ENCODE measurements around the gene PRKCQ.
"Not testable (repeated sequence)": the region's sequence is repeated elsewhere in the genome, so short reads cannot be mapped to it uniquely, and the experiment has no call there.

The PRKCQ gene

DNA sequence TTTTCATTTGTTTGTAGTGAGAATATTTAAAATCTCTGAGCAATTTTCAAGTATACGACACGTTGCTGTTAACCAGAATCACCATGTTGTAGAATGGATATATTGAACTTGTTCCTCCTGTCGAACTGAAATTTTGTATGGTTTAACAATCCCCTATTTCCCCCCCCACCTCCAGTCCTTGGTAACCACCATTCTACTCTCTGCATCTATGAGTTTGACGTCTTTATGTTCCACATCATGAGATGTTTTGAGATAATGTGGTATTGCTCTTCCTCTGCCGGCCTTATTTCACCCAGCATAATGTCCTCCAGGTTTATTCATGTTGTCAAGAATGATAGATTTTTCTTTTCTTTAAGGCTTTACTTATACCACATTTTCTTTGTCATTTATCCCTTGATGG is 17.4 kb upstream of the PRKCQ start:
- in situ Hi-C loops (cut with HindIII; ENCODE audit: low sequenced_read_pairs): no loop called here

DNA sequence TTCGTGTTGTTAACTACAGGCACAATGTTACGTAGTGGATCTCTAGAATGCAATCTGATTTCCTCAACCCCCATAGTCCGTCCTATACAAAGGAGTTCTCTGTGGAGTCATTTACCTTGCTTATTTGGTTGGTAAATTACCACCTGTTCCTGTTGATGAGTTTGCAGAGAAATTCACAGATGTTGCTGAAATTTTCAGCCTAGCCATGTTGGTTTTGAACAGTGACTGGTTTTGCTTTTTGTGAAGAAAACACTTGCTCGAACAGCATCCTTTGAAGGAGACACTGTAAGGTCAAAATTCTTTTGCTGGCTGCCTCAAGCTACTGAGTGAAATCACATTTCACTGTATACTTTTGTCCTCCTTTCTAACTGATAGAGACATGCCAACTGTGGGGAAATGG is 15.4 kb upstream of the PRKCQ start:
- in situ Hi-C loops (cut with HindIII; ENCODE audit: low sequenced_read_pairs): no loop called here

DNA sequence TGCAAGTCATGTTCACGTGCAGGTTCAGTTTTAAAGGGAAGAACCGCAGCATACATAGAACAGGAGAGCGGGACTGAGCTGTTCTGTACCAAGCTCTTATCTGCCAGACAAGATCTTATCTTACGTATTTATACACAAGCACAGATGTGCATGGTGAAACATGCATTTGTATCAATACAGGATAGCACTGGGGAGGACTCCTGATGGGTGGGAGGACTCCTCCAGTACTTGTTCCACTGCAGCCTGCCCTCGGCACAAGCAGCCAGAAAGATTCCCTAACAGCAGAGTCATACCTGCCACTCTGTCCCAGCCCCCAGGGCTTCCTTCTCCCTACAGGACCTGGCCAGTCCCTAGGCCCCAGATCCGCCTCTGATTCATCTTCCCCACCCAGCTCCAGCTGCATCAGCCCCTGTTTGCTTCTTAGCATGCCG is 13.2 kb upstream of the PRKCQ start:
- in situ Hi-C loops (cut with HindIII; ENCODE audit: low sequenced_read_pairs): no loop called here

DNA sequence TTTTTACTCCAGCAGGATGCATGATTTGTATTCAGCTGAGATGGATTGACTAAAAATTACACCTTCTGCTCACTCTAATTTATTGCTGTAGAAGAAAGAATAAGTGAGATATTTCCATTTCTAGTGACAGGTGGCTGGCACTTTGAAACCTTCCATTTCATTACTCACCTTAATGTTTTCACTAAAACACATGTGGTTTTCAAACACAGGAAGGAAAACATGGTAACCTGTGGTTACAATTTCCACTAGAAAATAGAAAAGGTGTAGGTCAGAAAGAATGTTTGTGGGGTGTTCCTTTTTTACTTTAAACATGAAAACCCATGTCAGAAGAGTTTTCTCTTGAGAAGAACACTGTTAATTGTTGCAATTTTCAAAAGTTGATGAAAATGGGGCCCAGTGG is 12.0 kb upstream of the PRKCQ start:
- in situ Hi-C loops (cut with HindIII; ENCODE audit: low sequenced_read_pairs): no loop called here

DNA sequence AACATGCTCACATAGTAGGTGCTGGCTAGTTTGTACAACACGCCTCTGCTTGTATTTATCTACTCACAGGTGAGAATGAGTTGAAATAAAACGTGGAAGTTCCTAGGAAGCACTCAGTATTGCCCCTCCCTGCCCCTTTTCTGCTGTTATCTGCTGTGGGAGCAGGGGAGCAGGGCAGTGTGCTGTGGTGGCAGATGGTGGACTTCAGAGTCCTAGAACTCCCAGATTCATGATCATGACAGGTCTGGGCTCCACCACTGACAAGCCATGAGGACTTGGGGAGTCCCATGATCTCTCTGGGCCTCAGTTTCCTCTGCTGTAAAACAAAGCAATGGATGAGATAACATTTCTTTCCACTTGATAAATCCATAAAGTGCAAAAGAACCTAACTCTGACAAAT is 11.6 kb upstream of the PRKCQ start:
- in situ Hi-C loops (cut with HindIII; ENCODE audit: low sequenced_read_pairs): no loop called here

DNA sequence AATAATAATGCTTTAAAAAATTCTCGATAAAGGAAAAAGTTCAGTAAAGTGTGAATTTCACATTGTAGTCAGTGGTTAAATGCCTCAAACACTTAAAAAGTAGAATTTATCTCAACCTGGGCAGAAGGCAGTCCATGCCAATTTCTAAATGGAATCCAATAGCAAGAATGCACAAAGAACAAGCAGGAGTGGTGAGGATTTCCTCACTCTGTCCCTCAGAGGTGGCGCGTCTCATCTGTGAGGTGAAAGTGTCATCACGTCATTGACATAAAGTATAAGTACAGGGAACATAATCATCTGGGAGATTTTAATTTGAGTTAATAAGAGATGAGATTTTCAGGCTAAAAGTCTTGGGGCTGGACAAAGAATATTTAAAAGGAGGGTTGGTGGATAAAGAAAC is 10.0 kb upstream of the PRKCQ start:
- in situ Hi-C loops (cut with HindIII; ENCODE audit: low sequenced_read_pairs): no loop called here

DNA sequence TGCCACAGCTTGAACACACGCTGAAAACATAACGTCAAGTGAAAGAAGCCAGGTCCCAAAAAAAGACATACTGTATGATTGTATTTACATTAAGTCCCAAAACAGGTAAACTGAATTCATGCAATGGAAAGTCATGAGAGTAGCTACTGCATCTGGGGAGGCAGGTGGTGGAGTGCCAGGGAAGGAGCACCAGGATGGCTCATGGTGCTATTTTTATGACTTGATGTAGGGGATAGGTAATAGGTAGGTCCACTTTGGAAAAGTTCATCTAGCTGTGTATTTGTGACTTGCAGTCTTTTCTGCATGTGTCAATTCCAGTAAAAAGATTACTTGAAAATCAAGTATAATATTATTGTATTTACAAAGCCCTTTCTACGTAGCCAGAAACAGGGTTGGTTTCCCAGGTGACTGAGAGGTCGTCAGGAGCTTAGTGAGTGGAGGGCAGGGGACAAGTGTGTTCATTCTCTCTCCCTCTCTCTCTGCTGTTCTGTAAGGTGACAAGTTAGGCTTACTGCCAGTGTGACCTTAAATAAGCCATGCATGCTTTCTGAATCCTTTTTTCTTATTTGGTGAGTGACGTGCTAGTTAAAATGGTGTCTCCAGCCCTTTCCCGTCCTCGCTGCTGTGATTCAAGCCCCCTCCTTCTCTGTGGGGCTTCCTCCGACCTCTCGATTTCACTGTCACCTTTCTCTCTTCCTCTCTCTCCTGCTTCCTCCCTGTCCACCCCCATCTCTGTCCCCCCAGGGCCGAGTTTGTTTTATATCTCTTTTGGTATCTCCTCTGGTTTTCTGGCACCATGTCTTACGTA is 9.4 kb upstream of the PRKCQ start:
- in situ Hi-C loops (cut with HindIII; ENCODE audit: low sequenced_read_pairs): no loop called here

DNA sequence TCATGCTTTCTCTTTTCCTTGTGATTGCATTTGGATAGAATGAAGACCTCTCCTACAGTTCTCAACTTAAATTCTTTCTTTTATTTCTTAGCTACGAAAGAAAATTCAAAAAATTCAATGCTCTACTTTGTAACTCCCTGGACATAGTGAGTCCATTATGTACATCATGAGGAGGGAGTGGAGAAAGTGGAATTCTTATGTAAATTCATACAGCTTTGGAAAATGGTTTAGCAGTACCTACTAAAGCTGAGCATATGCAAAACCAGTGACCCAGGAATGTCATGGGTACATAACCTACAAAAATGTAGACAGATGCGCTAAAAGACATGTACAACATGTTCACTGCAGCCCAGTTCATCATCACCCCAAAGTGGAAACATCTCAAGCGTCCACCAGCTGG is 8.8 kb upstream of the PRKCQ start:
- in situ Hi-C loops (cut with HindIII; ENCODE audit: low sequenced_read_pairs): no loop called here

DNA sequence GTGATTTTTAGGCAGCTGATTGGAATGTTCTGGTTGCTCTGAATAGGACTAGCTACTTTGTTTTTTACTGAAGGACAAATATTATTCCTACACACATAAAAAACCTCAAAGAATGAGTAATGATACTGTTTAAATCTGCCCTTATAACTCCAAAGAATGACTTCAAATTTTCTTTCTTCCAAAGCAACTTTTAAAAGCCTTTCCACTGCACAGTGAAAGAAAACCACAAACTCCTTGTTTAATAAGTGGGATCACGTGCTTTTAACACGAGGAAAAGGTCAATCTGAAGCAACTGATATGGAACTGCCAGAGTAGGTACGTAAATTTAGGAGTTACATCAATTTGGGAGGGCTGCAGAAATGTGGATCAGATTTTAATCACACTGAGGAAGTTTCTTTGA is 8.0 kb upstream of the PRKCQ start:
- in situ Hi-C loops (cut with HindIII; ENCODE audit: low sequenced_read_pairs): no loop called here

DNA sequence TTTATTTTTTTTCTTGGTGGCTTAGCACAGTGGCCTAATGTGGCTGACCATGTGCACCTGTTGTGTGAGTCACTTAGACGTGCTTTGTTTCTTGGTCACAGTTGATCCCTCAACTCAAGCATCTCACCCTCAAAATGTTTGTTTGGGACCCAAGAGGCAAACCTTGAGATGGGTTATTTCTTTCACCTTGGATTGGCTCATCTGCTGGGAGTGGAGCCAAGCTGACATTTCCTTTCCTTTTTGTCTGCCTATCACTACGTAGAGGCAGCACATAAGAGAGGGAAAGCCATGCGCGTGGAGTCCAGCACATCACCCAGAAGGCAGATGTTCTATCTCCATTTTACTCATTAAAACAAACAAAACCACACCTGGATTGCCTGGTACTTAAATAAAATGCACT is 6.4 kb upstream of the PRKCQ start:
- in situ Hi-C loops (cut with HindIII; ENCODE audit: low sequenced_read_pairs): no loop called here

DNA sequence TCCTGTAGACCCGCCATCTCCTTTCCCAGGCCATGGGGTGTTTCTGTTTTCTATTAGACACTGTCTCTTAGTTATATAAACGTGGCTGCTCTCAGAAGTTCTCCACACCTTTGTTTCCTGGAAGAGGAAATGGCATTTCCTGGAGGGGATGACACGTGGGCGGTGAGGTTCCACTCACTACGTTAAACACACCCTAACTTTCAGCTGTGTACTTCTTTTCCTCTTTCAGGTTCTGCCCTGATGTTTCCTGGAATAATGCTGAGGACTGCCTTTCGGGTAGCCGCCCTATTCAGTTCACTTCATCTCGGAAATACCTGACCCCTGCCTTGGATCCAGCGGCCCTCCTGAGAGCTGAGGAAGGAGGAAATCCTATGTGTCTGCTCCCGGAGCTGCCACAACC is 3.4 kb upstream of the PRKCQ start:
- in situ Hi-C loops (cut with HindIII; ENCODE audit: low sequenced_read_pairs): no loop called here

DNA sequence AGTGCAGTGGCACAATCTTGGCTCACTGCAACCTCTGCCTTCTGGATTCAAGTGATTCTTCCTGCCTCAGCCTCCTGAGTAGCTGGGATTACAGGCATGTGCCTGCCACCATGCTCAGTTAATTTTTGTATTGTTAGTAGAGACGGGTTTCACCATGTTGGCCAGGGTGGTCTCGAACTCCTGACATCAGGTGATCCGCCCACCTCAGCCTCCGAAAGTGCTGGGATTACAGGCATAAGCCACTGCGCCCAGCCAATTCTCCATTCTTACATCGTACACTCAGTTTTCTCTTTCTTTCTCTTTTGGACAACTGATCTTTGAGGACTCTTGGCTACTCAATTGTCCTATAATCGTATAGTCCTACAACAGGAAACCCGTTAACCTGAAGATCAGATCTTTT is 2.8 kb upstream of the PRKCQ start:
- in situ Hi-C loops (cut with HindIII; ENCODE audit: low sequenced_read_pairs): not testable (repeated sequence)

DNA sequence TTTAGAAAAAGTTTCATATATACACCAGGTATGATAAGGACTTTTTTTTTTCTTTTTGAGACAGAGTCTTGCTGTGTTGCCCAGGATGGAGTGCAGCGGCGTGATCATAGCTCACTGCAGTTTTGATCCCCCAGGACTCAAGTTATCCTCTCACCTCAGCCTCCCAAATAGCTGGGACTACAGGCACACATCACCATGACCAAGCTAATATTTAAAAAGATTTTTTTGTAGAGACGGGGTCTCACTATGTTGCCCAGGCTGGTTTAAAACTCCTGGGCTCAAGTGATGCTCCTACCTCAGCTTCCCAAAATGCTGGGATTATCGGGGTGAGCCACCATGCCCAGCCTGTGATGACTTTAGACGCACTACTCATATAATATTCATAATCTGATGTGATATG is 2.2 kb upstream of the PRKCQ start:
- in situ Hi-C loops (cut with HindIII; ENCODE audit: low sequenced_read_pairs): no loop called here

DNA sequence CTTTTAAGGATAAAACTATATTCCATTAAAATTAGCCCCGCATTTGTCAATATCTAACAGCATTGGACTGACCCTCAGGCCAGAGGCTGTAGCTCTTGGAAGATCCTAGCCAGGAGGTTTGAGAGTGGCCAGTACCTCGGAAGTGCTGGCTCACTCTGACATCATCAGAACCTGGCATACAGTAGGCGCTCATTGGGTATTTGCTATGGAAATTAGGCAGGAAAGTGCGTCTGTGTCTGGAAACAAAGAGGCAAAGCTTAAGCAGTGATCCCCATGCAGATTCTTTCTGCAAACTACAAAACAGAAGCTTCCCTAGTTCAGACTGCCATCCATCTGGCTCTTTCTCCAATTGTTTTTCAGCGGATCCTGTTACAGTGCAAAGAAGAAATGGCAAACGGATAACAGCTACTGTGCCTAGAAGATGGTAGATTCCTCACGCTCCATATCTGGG is 1.7 kb upstream of the PRKCQ start:
- in situ Hi-C loops (cut with HindIII; ENCODE audit: low sequenced_read_pairs): no loop called here

DNA sequence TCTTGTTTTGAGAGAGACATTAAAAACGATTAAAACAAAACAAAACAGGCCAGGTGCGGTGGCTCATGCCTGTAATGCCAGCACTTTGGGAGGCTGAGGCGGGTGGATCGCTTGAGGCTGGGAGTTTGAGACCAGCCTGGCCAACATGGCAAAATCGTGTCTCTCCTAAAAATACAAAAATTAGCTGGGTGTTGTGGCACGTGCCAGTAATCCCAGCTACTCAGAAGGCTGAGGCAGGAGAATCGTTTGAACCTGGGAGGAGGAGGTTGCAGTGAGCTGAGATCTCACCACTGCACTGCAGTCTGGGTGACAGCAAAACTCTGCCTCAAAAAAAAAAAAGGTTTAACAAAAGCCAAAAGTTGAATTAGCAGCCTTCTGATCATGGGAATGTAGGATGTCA is 1.1 kb upstream of the PRKCQ start:
- in situ Hi-C loops (cut with HindIII; ENCODE audit: low sequenced_read_pairs): not testable (repeated sequence)

DNA sequence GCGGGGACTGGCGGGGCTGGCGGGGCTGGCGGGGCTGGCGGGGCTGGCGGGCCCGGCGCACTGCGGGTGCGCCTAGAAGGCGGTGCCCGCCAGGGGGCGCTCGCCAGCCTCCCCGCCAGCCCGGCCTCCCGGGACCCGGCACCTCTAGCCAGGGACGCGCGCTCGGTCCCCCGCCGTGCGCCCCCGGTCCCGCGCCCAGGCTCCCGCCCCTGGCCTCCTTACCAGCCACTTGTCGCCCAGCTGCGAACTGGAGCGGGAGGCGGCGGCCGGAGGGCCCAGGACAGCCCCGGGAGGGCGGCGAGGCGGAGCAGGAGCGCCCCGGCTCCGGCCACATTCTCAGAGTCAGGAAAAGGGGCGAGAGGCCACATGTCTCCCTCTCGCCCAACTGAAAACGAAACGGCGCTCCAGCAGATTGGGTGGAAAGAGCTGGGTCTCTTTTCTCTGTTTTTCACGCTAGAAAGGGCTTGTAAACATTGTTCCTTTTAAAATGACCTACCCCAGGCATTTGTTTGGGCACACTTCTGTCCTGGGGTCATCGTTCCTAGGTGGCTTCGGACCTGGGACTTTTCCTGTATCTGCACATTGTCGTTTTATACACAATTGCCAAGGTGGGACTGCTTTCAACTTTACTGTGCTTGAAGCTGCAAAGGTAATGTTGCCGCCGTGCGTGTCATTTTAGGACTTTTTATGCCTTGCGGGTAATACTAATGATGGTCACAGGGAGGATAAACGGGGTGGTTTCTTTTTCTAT is 378 bp upstream of the PRKCQ start:
- in situ Hi-C loops (cut with HindIII; ENCODE audit: low sequenced_read_pairs): no loop called here

DNA sequence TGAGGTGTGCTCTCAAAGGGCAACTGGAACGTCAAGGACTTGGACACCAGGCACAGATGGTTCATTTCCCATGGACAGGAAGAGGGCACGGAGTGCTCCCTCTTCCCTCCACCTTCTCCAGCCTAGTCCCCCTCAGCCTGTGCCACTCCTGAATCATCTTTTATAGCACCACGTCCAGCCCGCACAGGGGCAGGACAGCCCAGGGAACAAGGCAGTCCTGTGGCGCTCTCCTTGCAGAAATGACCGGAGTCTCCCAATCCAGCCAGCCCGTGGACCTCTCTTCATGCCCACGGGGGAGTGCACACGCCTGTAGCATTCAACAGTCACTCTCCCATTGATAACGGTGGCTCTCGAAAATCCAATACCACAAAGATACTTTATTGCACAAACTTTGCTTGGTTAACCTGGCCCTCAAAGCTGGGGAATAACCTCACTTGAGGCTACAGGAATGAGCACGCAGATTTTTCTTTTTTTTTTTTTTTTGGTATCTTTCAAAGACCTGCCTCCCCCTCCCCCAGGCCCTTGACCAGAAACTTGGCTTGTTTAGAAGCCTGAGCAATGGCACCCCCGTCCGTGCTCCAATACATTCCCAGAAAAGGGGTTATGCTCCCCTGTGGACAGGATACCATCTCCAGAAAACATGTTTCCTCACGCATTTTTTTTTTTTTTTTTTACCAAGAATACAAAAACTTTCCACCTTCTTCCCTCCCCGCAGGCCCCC is 733 bp downstream of the PRKCQ start:
- in situ Hi-C loops (cut with HindIII; ENCODE audit: low sequenced_read_pairs): no loop called here

DNA sequence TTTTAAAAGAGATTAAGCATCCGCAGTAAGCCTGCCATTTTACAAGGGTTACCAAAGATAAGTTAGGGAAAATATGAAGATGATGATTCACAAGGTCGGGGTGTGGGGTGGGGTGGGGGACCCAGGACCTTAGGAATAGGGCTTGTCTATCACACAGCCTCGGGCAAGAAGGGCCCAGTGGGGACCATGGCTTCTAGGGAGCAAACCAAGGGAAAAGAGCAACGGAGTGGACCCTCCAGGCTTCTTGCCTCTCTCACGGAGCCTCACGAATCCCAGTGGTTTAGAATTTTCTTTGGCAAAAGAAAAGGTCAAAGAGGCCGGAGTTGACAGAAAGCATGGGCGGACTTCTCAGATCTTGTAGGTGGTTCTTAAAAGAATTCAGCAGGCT is 1.3 kb downstream of the PRKCQ start:
- in situ Hi-C loops (cut with HindIII; ENCODE audit: low sequenced_read_pairs): no loop called here

DNA sequence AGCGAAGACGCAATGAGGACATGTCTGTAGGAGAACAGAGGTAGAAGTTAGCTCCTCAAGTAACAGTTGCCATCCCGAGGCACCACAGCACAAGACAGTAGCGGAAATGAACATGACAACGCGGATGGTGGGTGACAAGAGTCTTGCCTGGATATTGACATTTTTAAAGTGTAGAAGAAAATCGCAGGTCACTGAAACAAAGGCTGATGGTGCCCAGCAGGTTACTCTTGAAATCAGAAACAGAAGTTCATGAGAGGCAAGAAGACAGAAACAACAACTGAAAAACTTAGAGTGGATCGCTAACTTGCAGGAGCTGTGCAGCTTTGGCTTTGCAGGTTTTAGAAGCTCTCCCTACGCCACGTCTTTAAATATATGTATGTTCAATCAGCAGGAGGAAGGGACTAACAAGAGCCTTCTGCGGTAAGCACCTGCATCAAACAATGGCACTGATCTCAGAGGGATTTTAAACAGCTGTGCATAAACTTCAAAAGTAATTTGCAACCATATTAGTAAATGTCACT is 1.8 kb downstream of the PRKCQ start:
- in situ Hi-C loops (cut with HindIII; ENCODE audit: low sequenced_read_pairs): no loop called here

DNA sequence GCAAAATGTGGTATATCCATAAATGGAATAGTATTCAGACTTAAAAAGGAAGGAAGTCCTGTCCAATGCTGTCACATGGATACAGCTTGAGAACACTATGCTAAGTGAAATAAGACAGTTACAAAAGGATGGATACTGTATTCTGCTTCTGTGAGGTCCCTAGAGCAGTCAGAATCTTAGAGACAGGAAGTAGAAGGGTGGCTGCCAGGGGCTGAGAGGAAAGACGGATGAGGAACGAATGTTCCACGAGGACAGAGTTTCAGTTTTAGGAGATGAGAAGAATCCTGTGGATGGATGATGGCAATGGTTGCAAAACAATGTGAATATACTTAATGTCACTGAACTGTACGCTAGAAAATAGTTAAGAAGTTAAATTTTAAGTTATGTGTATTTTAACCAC is 3.8 kb downstream of the PRKCQ start:
- in situ Hi-C loops (cut with HindIII; ENCODE audit: low sequenced_read_pairs): no loop called here

DNA sequence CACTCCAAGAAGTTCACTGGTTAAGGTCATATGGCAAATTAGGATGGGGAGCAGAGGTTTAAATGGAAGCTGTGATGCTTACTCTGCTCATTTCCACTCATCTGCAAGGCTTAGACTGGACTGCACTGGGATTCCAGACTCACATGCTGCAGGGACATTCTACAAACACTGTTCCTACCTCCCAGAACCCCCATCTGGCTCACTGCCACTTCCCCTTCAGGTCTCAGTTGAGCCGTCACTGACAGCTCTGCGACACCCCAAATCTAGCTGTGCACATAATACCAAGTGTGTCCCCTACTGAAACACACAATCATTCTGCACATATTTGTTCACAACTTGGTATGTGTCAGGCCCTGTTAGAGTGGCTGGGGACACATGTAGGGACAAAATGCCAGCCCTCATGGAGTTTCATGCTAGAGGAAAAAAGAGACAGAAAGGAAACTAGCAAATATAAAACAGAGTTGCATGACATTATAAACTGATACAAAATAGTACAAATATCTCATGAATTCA is 5.4 kb downstream of the PRKCQ start:
- in situ Hi-C loops (cut with HindIII; ENCODE audit: low sequenced_read_pairs): no loop called here
